Head of caudate nucleus (tissue), 42 donors: ENCODE measurements around the gene OR10G3.
"Not testable (repeated sequence)": the region's sequence is repeated elsewhere in the genome, so short reads cannot be mapped to it uniquely, and the experiment has no call there.

ENCODE experiments used
- DNase-seq, 42 donors: peaks; one replicate each; pipeline versions ENCODE4 v3.0.0 to v3.0.0-alpha.2; 2020 to 2021; ENCODE audit warnings: mixed read lengths in 7 of 42
- intact Hi-C: fragments of 100-400 bp; cut with DNase I; formaldehyde crosslinking; loops from one replicate; pipeline ENCODE4 v1.15.0; 2022

The OR10G3 gene, protein sequence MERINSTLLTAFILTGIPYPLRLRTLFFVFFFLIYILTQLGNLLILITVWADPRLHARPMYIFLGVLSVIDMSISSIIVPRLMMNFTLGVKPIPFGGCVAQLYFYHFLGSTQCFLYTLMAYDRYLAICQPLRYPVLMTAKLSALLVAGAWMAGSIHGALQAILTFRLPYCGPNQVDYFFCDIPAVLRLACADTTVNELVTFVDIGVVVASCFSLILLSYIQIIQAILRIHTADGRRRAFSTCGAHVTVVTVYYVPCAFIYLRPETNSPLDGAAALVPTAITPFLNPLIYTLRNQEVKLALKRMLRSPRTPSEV

DNA sequence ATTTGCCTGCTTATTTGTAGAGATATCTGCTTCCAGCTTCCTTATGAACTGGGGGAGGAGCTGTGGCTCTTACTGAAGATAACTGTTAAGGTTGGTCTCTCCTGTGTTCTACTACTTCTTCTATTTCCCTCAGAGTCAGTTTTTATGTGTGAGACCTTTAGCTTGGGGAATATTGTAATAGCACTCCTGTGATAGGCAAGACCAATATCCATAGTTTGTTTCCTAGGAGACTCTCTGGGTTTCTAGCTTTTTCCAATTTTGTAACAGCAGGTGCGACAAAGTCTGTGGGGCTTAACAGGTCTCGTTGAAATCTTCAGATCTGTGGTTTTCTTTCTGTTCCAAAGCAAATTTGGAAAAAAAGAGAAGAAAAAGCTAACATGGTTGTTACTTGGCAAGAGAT is at the start of gene OR10G3:
Gene OR10G3 (minus strand): TSS at position 101 of the 400 bp plus-strand sequence. CDS start 9,332 bp downstream, outside the sequence.
- no peak for DNase-seq
- intact Hi-C loops = no loop called here

DNA sequence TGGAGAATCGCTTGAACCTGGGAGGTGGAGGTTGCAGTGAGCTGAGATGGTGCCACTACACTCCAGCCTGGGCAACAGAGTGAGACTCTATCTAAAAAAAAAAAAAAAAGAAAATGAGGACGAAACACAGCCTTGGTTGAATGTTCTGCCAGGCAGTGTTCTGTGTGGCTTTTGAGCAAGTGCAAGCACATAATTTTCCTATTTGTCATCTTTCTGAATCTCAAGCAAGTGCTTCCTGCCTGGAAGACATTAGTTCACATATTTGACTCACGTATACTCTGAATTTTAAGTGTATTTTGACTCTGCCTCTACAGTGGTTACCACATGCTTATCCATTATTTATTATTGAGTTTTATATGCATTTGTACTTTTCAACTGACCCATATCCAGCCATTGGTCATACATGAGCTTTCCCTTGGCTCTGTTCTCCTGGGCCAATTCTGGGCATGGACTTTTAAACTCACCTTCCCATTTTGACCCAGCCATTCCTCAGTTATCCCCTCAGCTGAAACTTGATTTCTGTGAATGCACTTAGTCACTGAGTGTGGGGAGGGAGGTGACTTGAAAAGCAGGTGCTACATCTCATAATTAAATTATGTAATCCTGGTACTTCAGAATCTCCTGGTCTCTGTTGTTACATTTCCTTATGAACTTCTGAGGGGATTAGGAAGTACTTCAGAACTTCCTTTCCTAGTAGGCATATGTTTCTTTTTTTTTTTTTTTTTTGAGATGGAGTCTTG is 46.8 kb upstream of the OR10G3 start:
- intact Hi-C loops = no loop called here
- DNase-seq = no peak

DNA sequence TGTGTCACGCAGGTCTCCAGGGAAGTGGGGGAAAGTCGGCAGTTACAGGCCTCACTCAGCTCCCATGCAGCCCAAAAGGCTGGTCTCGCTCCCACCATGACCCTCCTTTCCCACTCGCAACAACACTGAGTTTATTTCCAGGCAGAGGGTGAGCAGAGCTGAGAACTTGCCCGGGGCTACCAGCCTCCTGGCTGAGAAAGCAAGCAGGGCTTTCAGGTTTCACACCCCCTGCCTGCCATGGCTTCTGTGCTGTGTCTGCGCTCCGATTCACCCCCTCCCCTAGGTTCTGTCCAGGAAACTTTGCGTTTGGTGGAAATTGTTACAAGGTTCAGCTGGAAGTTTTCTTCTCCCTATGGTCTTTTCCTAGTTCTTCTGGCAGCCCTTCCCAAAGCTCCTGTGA is 37.7 kb upstream of the OR10G3 start:
- no peak for DNase-seq
- intact Hi-C loops = no loop called here

GRCh38 chr14:21614240-21614639 is 34.4 kb upstream of the OR10G3 start:
- intact Hi-C loops = no loop called here

DNA sequence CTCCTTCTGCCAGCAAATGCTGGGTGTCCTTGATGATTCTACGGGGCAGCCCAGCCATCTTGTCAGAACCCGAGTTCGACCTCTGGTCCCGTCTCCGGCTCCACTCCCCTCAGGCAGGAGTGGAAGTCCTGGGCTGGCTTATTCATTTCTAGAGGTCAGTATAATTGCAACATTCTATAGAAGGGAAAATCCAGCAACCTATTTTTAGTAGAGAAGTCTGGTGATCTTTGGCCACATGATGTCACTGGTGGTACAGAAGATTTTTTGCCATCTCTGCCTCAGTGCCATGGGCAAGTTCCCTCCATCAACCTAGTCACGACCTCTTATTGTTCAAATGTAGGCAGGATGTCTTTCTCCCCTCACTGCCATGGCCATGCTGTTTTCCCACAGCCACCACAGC is 32.4 kb upstream of the OR10G3 start:
- DNase-seq = no peak
- intact Hi-C loops = no loop called here

More at GRCh38 chr14:21614240-21614639, 34.4 kb upstream of the OR10G3 start:
- DNase-seq = no peak

DNA sequence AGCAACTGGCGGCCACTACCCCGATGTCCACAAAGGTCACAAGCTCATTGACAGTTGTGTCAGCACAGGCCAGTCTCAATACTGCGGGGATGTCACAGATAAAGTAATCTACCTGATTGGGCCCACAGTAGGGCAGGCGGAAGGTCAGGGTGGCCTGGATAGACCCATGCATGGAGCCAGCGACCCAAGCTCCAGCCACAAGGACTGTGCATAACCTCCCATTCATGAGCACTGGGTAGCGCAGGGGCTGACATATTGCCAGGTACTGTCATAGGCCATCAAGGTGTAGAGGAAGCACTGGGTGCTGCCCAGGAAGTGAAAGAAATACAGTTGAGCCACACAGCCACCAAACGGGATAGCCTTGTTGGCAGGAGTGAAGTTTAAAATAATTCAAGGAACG is 22.3 kb upstream of the OR10G3 start:
- DNase-seq, intact Hi-C loops: not testable (repeated sequence)

- no peak for DNase-seq
- intact Hi-C loops = no loop called here
These were observed 9.4 kb upstream of the OR10G3 start for GRCh38 chr14:21589317-21589716.

GRCh38 chr14:21575661-21576060 is 4.2 kb downstream of the OR10G3 start:
- intact Hi-C loops = no loop called here
- no peak for DNase-seq

DNA sequence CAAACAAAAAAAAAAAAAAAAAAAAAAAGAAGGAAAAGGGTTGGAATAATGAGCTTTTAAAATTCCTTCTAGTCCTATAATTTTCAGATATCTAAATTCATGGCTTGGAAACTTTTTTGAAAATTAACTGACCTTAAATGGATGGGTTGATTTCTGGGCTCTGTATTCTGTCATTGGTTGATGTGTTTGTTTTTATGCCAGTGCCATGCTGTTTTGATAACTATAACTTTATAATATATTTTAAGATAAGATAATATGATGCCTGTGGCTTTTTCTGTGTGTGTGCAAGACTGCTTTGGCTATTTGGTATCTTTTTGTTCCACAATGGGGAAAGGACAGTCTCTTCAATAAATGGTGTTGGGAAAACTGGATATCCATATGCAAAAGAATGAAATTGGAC is 7.3 kb downstream of the OR10G3 start:
- intact Hi-C loops = no loop called here
- no peak for DNase-seq

DNA sequence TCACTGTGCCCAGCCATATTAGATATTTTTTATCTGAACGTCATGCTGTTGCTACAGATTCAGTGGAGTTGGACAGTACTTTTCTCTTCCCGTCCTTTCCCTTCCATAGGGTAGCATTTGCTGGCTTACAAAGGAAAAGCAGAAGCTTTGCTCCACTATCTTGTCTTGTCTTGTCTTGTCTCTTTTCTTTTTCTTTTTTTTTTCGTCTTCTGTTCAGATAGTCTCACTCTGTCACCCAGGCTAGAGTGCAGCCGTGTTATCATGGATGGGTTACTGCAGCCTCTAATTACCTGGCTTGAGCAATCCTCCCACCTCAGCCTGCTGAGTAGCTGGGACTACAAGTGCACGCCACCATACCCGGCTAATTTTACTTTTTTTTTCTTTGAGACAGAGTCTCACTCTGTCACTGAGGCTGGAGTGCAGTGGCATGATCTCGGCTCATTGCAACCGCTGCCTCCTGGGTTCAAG is 21.1 kb downstream of the OR10G3 start:
- intact Hi-C loops = loop anchor here (10.0 kb wide), 2 partner anchors 54 to 454 kb away; partner anchors contain the start of gene TMEM253
- DNase-seq = no peak

- intact Hi-C loops = loop anchor here (10.0 kb wide), 2 partner anchors 52 to 452 kb away; partner anchors contain the start of gene TMEM253
These were observed 22.6 kb downstream of the OR10G3 start for GRCh38 chr14:21557084-21557901.

GRCh38 chr14:21556378-21557083 is 23.3 kb downstream of the OR10G3 start:
- intact Hi-C loops = loop anchor here (10.0 kb wide), 2 partner anchors 52 to 452 kb away; partner anchors contain the start of gene TMEM253

More at GRCh38 chr14:21557084-21557901, 22.6 kb downstream of the OR10G3 start:
- DNase-seq = peak in 41 of 42 donors; percentile 15 to 94 (median 76)

GRCh38 chr14:21553266-21553665 is 26.6 kb downstream of the OR10G3 start:
- intact Hi-C loops = loop anchor here (10.0 kb wide), 2 partner anchors 48 to 448 kb away; partner anchors contain the start of gene TMEM253
- DNase-seq = no peak

More at GRCh38 chr14:21556378-21557083, 23.3 kb downstream of the OR10G3 start:
- DNase-seq = no peak

DNA sequence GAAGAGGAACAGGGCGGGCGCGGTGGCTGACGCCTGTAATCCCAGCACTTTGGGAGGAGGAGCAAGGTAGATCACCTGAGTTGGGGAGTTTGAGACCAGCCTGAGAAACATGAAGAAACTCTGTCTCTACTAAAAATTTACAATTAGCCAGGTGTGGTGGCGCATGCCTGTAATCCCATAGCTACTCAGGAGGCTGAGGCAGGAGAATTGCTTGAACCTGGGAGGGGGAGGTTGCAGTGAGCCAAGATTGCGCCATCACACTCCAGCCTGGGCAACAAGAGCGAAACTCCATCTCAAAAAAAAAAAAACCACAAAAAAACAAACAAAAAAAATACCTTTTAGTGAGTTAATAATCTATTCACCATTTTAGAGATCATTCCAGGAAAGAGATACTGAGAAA is 35.3 kb downstream of the OR10G3 start:
- DNase-seq, intact Hi-C loops: not testable (repeated sequence)

DNA sequence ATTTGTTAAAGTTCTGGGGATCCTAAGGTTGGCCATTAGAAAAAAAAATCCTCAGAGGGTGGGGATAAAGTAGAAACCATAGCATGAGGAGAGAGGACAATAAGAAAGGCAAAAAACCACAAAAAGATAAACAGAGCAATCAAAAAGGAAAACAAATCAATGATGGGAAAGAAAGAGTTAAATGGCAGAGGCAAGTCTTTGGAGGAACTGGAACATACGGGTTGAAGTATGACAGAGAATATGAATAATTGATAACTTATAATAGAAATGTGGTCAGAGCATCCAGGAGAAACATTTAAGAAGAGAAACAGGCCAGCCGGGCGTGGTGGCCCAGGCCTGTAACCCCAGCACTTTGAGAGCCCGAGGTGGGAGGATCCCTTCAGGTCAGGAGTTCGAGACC is 35.9 kb downstream of the OR10G3 start:
- intact Hi-C loops = no loop called here

GRCh38 chr14:21543521-21543960 is 36.3 kb downstream of the OR10G3 start:
- no peak for DNase-seq
- intact Hi-C loops = no loop called here

More for the DNA sequence above, 35.9 kb downstream of the OR10G3 start:
- DNase-seq = no peak

- intact Hi-C loops = no loop called here
- peak in 1 of 42 donors; percentile 19 for DNase-seq
These were observed 38.3 kb downstream of the OR10G3 start for GRCh38 chr14:21541413-21542074.
